Pancreas (tissue), 10 donors: ENCODE data around the gene UBE2H. TPM values are rescaled to one million over a fixed set of nuclear protein-coding genes. Genes with fewer than 3 reads are reported as not detected.

Experiments used
- ATAC-seq, 4 donors: fragments of 200-7000 bp; cut with Tn5 transposase; one replicate each; pipeline versions ENCODE4 v1.8.0 to v1.9.1; 2020; ENCODE audit warnings: mild to moderate bottlenecking in 4 of 4, moderate library complexity in 4 of 4
- DNase-seq, 6 donors: peaks; one replicate each; pipeline ENCODE4 v3.0.0-alpha.2; 2020
- FAIRE-seq: peaks from 2 replicates; lab custom pipeline; 2012; peaks lifted over from hg19 to GRCh38; lab: Jason Lieb, UNC
- H3K27ac ChIP-seq, 4 donors: fragments of 200-600 bp; sonication (generic); 1 replicate in 3 of 4; 2 replicates in 1 of 4; pipeline versions ENCODE4 v1.5.0 to v1.8.0; 2020
- H3K27me3 ChIP-seq, 4 donors: fragments of 200-600 bp; one replicate each; pipeline ENCODE4 v1.8.0; 2021
- H3K36me3 ChIP-seq, 3 donors: fragments of 200-600 bp; sonication (generic) in 1 of 3; one replicate each; pipeline versions ENCODE4 v1.5.0 to v1.8.0; 2020 to 2021
- H3K4me1 ChIP-seq, 3 donors: fragments of 200-600 bp; one replicate each; pipeline ENCODE4 v1.8.0; 2021
- H3K4me3 ChIP-seq, 4 donors: fragments of 200-600 bp; sonication (generic) in 2 of 4; one replicate each; pipeline versions ENCODE4 v1.5.0 to v1.8.0; 2020 to 2021
- H3K9me3 ChIP-seq, 4 donors: fragments of 200-600 bp; one replicate each; pipeline ENCODE4 v1.8.0; 2021
- CTCF ChIP-seq, 4 donors: fragments of 200-600 bp; sonication (generic) in 3 of 4; IDR thresholded peaks; one replicate each; pipeline versions ENCODE4 v1.5.0 to v1.8.0; 2021; ENCODE audit warnings: antibody characterized with exemption in 4 of 4
- WGBS, 2 donors: extraction: QIAGEN DNeasy Blood & Tissue Kit; methylation state at CpG; one replicate each; pipeline ENCODE4 v1.1.7; 2013; 5-methylcytosine and 5-hydroxymethylcytosine counted together
- intact Hi-C, 3 donors: fragments of 100-400 bp; cut with DNase I; formaldehyde crosslinking; loops; one replicate each; pipeline versions ENCODE4 v1.11.1 to v1.14.2; 2022
- polyA plus RNA-seq, 2 donors: library from polyadenylated mRNA; stranded (reverse); fragments of 200-250 nt; gene quantifications; one replicate each; pipeline ENCODE4 v1.2.3, GENCODE V29; 2013
- total RNA-seq, 6 donors: library from RNA; stranded (reverse); fragmentation: NEBNext Ultra II Directional in 4 of 6; extraction: Animal tissue kit (Norgen Biotek cat#: 25700) in 4 of 6; gene quantifications; one replicate each; pipeline versions ENCODE4 v1.2.1 to v1.2.4, GENCODE V29; 2021 to 2023
- donor health status: healthy with polysubstance abuse.
- donor health status: DM: no; HTN: no; CAD: no; lungs with moderate emphysema.
- donor health status: DM: no; HTN: no; CAD: no.
- donor health status: control.
- donor health status: control.
- donor health status: Bipolar disorder and iron deficiency.
- donor health status: DM: yes; HTN: yes; CAD: no.
- donor health status: DM: no; HTN: no; CAD: no.
- donor health status: DM: no; HTN: no; CAD: no.
- donor health status: DM: yes; HTN: yes; CAD: no.

The UBE2H gene
- total and polyA plus RNA-seq, 8 donors, result 16.7 to 85.6 (median 62.6) TPM

- Histone ChIP-seq H3K9me3 (no peaks in the 10 kb centered on the region), H3K4me1 (peaks cover 21 to 33% (median 22%) of the 10 kb centered on the region in 3 donors), H3K27me3 (no peaks in the 10 kb centered on the region), H3K27ac (no peak overlapping the region), H3K36me3 (no peaks in the 10 kb centered on the region), H3K4me3 (no peak overlapping the region)
- DNase-seq (no peak), FAIRE-seq (no peak), ATAC-seq (no peak)
- 58 to 62% methylated on average over 7 of the region's 7 CpGs for WGBS, 2 donors
- no peak for TF ChIP-seq CTCF (IDR thresholded peaks at IDR 0.05)
- intact Hi-C loops, result no loop called here
Measured at GRCh38 chr7:129843978-129844840, 108.6 kb downstream of the UBE2H start.

- 84 to 87% methylated on average over 12 of the region's 12 CpGs for WGBS, 2 donors
- Histone ChIP-seq H3K27ac (no peak overlapping the region), H3K36me3 (peaks cover 0 to 5% (median 0%) of the 10 kb centered on the region in 3 donors), H3K9me3 (no peaks in the 10 kb centered on the region), H3K4me1 (peaks cover 21 to 32% (median 22%) of the 10 kb centered on the region in 3 donors), H3K27me3 (no peaks in the 10 kb centered on the region), H3K4me3 (no peak overlapping the region)
- no peak for TF ChIP-seq CTCF (IDR thresholded peaks at IDR 0.05)
- ATAC-seq (no peak), FAIRE-seq (no peak), DNase-seq (no peak)
- intact Hi-C loops, result no loop called here
Measured at GRCh38 chr7:129843365-129843898, 109.3 kb downstream of the UBE2H start.

GRCh38 chr7:129841465-129841864, 111.3 kb downstream of the UBE2H start:
- Histone ChIP-seq H3K4me1 (peaks cover 17 to 29% (median 21%) of the 10 kb centered on the region in 3 donors), H3K36me3 (peaks cover 0 to 5% (median 0%) of the 10 kb centered on the region in 3 donors), H3K27ac (no peak overlapping the region), H3K4me3 (no peak overlapping the region), H3K27me3 (no peaks in the 10 kb centered on the region), H3K9me3 (no peaks in the 10 kb centered on the region)
- no peak for TF ChIP-seq CTCF (IDR thresholded peaks at IDR 0.05)
- intact Hi-C loops, result no loop called here
- DNase-seq (no peak), FAIRE-seq (no peak), ATAC-seq (peak in 1 of 4 donors; percentile 3)
- 60 to 75% methylated on average over 3 of the region's 3 CpGs for WGBS, 2 donors

GRCh38 chr7:129840757-129841156, 112.0 kb downstream of the UBE2H start:
- Histone ChIP-seq H3K36me3 (peaks cover 0 to 5% (median 0%) of the 10 kb centered on the region in 3 donors), H3K4me1 (peaks cover 16 to 22% (median 21%) of the 10 kb centered on the region in 3 donors), H3K27me3 (no peaks in the 10 kb centered on the region), H3K4me3 (no peak overlapping the region), H3K9me3 (no peaks in the 10 kb centered on the region), H3K27ac (peak overlapping the region in 3 of 4 donors; percentile 2 to 26 (median 6))
- no peak for TF ChIP-seq CTCF (IDR thresholded peaks at IDR 0.05)
- intact Hi-C loops, result no loop called here
- FAIRE-seq (no peak), ATAC-seq (peak in 3 of 4 donors; percentile 9 to 20 (median 15)), DNase-seq (no peak)
- 37 to 39% methylated on average over 4 of the region's 4 CpGs for WGBS, 2 donors
